Fibroblast of peridontal ligament (primary cell): ENCODE data around the gene DIDO1.

Source experiments
- DNase-seq: peaks from one replicate; pipeline ENCODE4 v3.0.0-alpha.2; 2010; ENCODE audit errors: extremely low read depth

Gene DIDO1

DNA sequence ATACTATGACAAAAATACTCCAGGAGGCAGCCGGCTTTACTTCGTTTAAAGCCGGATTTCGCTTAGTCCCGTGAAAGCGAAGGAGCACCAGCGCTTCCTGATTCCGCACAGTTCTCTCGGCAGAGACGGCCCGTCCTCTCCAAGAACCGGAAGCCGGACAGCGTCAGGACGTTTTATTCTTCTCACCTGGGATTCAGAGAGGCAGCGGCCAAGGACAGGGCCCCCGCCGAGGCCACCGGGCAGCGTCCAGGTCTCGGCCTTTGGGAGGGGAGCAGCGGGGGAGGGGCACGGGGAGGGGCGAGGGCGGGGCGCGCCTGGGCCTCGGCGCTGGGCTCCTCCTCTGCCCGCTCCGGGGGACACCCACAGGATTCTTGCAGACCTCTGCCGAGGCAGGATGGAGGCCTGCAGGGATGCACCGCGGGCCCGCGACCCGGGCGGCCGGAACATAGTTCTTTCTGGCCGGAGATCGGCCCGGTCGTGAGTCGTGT is 2.8 kb upstream of the DIDO1 start:
- DNase-seq, result peak; percentile 40

GRCh38 chr20:62928246-62928939 is 2.1 kb upstream of the DIDO1 start:
- no peak for DNase-seq

DNA sequence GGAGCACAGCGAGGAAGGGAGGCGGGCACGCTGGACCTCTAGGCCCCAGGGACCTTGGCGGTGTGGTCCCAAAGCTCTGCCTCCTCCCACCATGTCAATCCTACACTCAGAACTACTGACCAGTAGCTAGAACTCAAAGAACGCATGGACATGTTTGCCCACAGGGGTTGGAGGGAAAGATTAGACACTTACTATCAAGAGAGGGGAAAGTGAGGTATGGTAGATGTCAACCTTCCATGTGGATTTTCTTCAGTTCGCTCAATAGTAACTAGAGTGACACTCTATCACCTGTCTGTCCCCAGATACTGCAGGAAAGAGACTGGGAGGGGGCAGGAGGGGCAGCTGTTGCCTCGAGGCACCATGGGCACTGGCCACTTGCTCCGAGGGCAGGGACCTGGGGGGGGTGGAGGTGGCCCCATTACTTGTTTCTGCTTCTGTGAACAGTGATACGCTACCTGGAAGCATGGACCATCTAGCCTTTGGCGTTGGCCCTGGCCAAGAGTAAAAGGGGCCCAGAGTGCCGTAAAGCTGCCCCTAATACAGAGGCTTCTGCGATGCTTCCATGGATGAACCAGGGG is 912 bp upstream of the DIDO1 start:
- no peak for DNase-seq

GRCh38 chr20:62925420-62926228 is 681 bp downstream of the DIDO1 start:
- peak; percentile 34 for DNase-seq

DNA sequence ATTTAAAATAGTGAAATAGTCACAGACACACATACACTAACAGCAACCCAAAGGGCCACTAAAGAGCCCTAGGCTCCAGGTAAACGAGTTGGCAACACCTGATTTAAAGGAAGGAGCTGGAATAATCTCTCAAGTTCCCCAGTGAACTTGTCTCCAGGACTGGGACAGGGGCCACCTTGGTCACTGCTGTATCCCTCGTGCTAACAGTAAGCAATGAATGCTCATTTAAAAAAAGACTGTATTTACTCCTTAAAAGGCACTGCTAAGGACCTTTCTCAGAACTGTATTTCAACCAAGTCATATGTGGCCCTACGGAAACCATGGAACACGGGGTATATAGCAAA is 1.3 kb downstream of the DIDO1 start:
- no peak for DNase-seq

DNA sequence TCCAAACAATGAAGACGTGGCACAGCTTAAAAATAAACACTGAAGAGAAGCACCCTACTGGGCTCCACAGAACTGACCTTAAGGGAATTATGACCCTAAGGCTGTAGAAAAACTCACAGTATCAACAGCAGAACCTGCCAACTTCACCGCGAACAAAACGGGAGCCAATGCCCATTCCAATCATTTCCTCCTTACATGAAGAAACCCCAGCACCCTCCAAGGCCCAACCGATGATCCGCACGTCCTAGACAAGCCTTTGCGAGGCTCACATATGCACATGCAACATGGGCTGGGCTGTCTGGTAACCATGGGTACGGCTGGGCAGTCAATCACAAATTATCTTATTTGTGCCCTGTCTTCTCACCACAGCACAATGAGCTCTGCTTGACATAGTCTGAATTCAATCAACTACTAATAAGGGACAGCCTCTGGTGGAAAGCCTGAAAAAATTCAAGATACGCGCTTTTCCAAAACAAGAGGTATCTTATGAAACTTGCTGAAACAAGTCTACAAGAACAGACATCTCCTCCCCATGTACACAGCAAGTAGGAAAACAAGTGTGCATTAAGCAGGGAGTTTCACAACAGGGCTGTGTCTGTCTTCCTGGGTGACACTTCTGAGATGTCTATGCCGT is 1.7 kb downstream of the DIDO1 start:
- peak; percentile 69 for DNase-seq

- DNase-seq, result no peak
These were observed 2.5 kb downstream of the DIDO1 start for GRCh38 chr20:62923669-62924441.

DNA sequence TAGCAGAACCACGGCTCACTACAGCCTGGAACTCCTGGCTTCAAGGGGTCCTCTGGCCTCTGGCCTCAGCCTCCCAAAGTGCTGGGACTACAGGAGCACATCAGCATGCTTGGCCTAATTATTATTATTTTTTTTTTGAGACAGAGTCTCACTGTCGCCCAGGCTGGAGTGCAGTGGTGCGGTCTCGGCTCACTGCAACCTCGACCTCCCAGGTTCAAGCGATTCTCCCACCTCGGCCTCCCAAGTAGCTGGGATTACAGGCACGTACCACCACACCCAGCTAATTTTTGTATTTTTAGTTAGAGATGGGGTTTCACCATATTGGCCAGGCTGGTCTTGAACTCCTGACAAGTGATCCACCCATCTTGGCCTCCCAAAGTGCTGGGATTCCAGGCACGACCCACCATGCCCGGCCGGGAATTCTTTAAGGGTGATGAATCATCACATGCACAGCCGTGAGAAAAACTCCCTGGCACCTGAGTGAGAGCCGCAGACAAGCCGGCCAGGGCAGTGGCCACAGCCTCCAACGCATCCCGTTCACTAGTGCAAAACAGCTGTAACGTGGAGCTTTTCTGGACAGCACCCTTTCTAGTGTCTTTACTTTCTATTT is 3.1 kb downstream of the DIDO1 start:
- peak; percentile 78 for DNase-seq

DNA sequence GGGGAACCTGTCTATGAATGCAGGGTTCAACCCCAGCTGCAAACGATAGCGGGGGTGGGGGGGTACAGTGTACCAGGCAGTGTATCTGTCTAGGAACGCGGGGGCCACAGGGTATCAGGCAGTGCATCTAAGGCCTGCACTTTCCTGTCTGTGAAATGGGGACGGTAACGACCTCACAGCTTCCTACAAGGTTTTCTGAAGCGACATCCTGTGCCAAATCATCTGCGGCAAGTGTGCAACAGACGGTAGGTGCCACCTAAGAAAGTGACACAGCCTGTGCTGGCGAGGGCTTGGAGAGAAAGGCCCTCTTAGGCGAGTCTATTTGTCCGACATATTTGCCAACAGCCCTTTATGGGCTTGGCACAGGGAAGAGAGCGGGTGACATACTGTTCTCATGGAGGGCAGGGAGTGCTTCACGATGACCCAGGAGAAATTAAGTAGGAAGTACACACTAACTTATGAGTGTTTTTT is 3.8 kb downstream of the DIDO1 start:
- DNase-seq, result no peak

- no peak for DNase-seq
These were observed 5.1 kb downstream of the DIDO1 start for GRCh38 chr20:62921119-62921687.

GRCh38 chr20:62920039-62920645 is 6.2 kb downstream of the DIDO1 start:
- DNase-seq, result no peak

- no peak for DNase-seq
These were observed 7.5 kb downstream of the DIDO1 start for GRCh38 chr20:62918831-62919230.

GRCh38 chr20:62918147-62918546 is 8.2 kb downstream of the DIDO1 start:
- no peak for DNase-seq

DNA sequence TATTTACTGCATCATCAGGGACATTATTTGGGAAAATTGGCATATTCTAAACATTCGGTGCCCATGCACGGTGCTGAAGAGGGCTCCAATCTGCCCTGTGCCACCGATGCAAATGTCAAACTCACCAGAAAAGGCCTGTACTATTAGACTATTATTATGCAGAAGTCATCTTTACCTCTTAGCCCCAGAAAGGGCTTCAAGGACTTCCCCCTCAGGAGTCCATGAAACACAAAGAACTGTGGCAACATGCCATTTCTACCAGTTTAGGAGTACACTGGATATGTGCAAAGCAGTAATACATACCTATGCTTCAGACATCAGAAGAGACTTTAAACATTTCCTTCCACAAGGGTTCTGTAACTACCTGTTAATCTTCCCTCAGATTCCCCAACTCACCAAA is 8.6 kb downstream of the DIDO1 start:
- DNase-seq, result no peak

GRCh38 chr20:62916703-62917476 is 9.4 kb downstream of the DIDO1 start:
- DNase-seq, result no peak

DNA sequence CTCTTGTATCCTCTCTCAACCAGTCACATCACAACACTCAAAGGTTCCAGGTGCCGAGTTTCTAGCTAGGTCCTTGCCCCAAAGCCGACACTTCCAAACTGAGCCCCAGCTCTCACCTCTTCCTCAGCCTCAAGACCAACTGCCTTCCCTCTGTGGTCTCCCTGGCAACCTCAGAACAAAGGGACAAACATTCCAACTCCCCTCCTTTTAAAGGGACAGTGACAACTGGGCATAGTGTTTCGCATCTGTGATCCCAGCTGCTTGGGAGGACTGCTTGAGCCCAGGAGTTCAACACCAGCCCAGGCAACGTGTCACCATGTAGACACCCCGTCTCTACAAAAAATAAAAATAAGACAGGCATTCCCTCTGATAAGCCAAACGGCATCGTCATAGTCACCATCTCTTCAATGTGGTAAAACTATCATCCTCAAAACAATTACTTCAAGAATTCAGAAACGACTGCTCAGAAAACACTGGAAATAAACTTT is 11.3 kb downstream of the DIDO1 start:
- DNase-seq, result no peak

DNA sequence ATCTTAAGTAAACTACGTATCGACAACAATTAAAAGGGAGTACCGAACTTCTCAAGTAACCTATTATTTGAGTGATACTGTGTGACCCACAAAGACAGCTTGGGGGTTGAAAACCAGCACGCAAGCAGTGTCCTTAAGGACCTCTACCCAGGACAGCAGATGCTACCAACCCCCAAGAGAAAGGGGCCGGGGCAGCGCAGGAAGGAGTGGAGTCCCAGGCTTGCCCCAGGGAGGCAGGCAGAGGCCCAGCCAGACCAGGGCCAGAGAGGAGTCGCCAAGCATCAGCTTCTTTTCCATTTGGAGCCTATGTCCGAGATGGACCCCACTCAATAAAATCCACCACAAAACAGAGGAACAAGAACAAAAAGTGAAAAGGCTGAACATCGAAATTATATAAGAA is 11.9 kb downstream of the DIDO1 start:
- DNase-seq, result no peak

DNA sequence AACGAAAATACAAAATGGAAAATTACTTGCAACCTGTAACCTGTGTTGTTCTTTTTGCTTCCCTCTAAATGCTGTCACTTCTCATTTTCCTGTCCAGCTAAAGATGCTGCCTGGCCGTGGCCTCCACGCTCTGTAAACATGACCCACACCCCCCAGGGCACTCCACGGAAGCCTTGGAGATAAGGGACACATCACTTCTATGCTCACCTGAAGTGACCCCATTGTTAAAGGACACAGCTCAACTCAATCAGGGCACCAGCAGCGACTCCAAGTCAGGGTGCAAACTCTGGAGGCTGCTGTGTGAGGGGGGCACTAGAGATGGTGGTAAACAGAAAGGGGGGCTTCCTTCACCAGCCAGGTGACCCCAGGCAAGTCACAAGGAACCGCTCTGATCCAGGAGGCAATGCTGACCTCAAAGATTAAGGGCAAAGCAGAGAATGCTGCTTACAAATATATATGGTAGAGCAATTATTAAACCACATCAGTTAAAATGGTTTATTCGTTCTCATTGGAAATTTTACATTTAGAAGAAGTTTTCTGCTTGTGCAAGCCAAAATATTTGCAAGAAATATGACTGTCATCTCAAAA is 13.2 kb downstream of the DIDO1 start:
- DNase-seq, result no peak

DNA sequence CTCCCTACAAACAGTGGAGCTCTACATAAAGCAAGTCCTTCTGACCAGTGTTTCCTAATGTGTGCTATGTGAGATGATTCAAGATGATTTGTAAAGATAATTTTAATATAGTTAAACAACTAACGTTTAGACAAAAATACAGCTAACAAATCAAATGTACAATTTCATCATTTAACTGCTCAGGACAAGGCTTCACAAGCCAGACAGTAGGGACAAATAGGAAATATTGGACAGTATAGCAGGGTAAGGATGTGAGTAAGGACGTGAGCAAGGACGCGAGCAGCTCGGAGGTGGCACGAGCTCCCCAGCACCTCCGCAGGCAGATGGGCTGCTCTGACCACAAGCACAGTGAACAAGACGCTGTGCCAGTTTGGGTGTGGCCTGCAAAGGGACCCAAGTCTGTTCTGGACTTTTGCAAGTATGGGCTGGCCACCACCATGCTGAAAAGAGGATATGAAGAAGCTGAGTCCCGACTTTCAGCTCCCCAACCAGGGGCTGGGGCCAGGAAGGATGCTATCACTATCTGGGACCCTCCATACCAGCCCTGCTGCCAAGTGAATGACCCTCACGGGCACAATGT is 14.5 kb downstream of the DIDO1 start:
- no peak for DNase-seq
